ENCODE data around the gene MRPL38.

GRCh38 chr17:75931062-75931461 lies 26.4 kb upstream of the MRPL38 start:
- TF ChIP-seq, protein P1, sequence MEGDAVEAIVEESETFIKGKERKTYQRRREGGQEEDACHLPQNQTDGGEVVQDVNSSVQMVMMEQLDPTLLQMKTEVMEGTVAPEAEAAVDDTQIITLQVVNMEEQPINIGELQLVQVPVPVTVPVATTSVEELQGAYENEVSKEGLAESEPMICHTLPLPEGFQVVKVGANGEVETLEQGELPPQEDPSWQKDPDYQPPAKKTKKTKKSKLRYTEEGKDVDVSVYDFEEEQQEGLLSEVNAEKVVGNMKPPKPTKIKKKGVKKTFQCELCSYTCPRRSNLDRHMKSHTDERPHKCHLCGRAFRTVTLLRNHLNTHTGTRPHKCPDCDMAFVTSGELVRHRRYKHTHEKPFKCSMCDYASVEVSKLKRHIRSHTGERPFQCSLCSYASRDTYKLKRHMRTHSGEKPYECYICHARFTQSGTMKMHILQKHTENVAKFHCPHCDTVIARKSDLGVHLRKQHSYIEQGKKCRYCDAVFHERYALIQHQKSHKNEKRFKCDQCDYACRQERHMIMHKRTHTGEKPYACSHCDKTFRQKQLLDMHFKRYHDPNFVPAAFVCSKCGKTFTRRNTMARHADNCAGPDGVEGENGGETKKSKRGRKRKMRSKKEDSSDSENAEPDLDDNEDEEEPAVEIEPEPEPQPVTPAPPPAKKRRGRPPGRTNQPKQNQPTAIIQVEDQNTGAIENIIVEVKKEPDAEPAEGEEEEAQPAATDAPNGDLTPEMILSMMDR (IDR thresholded peaks at IDR 0.05; ENCODE audit: control extremely low read depth in 1 of 3, insufficient read depth in 1 of 3, low read depth in 1 of 3, low read length in 3 of 3), result no peak
- TF ChIP-seq EZH2 (IDR thresholded peaks at IDR 0.05; ENCODE audit: low read depth, low read length, severe bottlenecking) (no peak), ATF2 (IDR thresholded peaks at IDR 0.05; ENCODE audit: low read length) (no peak), NRF1 (IDR thresholded peaks at IDR 0.05; ENCODE audit: low read depth, low read length) (no peak), USF2 (IDR thresholded peaks at IDR 0.05; ENCODE audit: low read length) (no peak), CEBPB (IDR thresholded peaks at IDR 0.05; ENCODE audit: low read depth, low read length) (no peak), SRF (IDR thresholded peaks at IDR 0.05; ENCODE audit: low read depth, low read length) (no peak), JUN (IDR thresholded peaks at IDR 0.05; ENCODE audit: low read depth, low read length) (no peak)
